OCI-M2 (cell line): ENCODE measurements around the gene SETD1B.

ENCODE experiments used
- DNase-seq: peaks from one replicate; lab custom pipeline; 2025; ENCODE audit not compliant: unreplicated experiment; lab: John Stamatoyannopoulos, UW

Gene SETD1B

DNA sequence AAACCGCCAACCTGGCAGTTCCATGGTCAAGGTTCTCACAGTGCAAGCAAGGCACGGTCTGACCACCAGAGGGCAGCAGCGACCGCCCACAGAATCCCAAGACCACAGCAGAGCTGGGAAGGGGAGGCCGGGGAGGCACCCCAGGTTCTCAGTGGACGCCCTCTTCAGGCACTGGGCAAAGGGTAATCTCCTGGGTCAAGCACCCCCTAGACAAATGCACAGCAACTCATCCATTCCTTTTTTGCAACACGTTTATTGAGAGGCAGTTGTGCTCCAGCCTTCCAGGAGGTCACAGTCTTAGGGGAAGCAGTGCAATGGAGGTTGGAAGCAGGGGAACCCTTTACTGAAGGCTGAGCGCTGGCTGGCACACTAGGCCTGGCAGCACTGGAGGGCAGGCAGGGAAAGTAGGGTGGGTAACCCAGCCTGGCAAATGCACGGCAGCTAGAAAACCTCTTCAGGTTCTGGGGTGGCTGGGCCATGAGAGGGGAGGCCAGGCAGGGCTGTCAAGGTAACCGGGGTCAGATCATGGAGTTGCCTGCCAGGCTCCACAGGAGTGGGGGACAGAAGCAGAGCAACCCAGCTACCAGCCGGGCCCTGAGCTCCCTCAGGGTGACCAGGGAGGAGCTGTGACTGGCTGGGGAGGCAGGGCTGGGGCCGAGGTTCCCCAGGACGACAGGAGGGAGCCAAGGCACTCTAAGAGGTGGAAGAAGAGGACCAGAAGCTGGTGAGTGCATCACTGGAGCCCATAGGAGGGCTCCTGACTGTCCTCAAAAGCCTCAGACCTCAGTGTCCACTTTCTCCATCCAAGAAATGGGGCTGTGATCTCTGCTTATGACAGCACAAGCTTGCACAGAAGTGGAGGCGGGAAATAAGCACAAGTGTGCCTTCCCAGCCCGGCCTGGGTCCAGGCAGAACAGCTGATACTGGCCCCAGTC lies 8.5 kb upstream of the SETD1B start:
- DNase-seq: no peak

DNA sequence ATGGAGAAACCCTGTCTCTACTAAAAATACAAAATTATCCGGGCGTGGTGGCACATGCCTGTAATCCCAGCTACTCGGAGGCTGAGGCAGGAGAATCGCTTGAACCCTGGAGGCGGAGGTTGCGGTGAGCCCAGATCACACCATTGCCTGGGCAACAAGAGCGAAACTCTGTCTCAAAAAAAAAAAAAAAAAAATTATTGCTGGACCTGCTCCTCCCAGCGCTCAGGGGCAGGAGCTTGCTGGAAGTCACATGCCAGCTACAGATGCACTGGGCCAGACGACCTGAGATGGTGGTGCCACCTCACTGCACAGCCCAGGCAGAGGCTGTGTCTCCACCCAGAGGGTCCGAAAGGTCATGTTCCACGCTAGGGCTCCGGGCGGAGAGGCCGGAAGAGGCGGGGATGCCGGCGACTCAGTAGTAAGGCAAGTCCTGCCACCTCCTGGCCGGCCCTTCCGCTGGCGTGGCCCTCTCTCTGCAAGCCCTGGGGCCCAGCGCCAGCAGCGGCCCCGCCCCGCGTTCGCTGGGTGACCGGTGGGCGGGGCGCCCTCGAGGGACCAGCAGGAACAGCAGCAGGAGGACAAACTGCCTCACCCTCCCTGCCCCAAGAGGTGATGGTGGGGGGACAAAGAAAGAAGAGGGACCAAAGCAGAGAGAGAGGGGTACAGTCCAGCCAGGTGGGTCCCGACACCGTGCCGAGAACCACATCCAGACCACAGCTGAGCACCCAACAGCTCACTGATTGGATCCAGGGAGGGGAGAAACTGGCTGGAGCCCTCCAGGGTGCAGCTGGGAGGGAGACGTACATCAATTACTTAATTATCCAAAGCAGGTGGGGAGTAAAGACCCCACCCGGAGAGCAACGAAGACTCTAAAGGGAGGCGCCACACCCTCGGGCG lies 6.7 kb upstream of the SETD1B start:
- no peak for DNase-seq

DNA sequence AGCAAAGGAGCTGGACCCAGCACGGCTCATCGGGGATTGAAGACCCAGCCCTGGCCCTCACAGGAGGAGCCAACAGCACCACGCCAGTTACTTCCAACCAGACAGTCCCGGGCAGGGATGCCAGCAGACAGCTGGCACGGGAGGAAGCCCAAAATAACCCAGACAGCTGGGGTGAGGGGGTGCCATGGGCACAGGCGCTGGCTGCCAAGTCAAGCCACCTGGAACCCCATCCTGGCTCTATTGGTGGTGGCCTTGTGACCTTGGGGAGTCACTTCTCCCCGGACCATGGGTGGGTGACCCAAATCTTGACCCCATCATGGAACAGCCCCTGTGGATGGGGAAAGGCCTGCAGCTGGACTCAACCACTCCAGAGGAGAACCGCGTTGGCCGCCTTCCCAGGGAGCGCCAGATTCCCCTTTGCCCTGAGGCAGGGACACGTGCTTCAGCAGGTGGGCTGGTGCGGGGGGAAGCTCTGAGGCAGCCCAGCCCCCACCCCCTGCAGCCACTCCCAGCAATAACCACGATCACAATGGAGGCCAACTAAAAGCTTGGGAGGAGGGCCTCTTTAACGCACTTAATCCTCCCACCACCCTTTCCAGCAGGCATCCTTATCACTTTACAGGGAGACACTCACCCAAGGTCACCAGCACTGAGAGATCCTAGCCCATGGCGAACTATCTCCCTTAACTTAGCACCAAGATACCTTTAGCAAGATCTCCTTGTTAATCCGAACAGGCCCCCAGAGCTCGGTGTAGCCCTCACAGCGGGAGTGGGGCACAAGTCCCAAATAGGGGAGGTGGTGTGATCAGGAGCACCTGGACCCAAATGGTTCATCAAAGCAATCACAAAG lies 5.6 kb upstream of the SETD1B start:
- DNase-seq: no peak

DNA sequence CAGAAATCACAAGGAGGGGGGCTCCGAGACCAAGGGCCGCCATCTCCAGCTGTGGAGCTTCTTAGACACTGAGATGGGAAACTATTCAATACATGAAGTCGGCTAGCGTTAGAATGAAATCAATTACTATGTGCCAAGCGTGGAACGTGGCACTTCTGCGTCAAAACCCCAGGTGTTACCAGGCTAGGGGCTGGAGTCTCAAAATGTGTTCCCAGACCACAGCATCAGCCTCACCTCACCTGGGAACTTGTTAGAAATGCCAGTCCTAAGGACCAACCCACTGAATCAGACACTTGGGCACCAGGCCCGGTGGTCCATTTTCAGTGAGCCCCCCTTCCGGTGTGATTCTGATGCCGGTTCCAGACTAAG lies 5.0 kb upstream of the SETD1B start:
- DNase-seq: no peak

DNA sequence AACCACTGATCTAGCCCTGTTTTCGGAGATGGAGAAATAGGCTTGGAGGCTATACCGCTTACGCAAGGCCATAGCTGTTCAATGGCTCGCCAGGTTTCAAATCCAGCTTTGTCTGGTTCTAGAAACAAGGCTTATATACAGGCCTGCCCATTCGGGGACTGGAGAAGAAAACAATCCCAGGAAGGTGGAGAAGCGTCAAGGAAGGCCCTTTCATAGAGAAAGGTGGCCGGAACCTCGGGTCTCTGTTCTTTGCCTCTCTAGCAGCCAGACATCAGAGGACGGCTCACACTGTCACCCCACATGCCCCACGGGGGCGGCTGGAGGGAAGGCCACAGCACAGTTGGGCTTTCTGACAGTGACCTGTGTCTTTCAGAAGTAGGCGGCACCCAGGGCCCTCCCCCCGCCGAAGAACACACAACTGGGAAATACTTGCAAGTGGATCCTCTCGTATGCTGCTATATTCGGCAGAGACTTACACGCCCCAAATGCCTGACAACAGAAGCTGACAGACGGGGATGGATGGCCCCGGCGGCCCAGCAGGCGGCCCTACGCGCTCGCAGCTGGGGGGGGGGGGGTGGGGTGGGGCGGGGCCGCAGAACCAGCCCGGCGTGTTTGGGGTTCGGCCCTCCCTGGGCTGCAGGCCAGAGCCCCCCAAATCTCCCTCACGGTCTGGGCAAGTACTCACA lies 4.5 kb upstream of the SETD1B start:
- no peak for DNase-seq

GRCh38 chr12:121799842-121800693 lies 3.7 kb upstream of the SETD1B start:
- DNase-seq: no peak

GRCh38 chr12:121800694-121801594 lies 2.9 kb upstream of the SETD1B start:
- DNase-seq: no peak

- no peak for DNase-seq
These were observed 2.0 kb upstream of the SETD1B start for GRCh38 chr12:121801595-121802484.

DNA sequence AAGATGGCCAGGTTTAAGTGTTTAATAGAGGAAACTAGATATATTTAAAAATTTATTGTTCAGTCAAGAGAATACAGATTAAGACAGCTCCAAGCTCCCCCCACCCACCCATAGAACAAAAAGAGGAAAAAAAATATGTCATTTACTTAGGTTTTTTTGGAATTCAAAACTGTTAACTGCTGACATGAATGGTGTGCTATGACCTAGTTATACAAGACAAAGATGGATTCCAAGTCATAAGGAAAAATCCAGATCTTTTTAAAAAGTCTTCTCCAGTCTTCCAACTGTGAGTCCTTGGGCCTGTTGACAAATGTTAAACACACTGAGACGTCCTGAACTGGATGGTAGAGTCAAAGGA lies 1.3 kb upstream of the SETD1B start:
- DNase-seq: peak; percentile 83

DNA sequence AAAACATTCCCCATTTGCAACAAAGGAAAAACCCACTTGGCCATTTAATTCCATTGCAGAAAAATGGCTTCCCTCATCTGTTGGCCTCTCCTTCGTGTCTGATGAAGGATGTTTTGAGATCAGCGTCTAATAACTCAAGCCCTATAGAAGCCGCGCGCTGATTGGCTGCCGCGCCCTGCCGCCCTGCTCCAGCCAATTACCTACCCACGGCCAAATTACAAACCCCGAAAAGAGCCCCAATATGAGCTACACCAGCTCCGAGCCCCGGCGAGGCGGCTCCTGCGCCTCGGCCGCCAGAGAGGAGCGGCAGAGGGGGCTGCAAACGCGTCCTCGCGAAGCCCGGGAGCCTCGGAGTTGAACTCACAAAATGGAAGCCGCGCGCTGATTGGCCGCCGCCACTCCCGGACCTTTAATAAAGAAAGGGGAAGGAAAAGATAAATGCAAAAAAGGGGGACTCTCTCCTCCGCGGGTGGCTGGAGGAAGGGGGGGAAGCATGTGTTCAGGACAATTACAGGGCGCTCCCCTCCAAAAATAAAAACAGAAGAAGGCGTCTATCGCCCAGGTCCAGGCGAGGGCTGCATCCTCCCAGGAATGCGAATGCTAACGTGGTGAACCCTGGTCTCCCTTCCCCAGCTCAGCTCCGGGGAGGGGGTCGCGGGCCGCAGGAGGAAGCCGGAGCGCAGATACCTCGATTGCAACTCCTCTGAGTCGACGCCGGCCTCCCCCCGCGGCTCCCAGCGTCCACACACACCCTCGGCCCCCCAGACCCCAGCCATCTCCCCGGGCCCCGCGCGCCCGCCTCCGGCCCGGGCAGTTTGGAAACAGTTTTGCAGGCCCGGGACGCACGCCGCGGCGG lies 738 bp upstream of the SETD1B start:
- DNase-seq: peak; percentile 83

DNA sequence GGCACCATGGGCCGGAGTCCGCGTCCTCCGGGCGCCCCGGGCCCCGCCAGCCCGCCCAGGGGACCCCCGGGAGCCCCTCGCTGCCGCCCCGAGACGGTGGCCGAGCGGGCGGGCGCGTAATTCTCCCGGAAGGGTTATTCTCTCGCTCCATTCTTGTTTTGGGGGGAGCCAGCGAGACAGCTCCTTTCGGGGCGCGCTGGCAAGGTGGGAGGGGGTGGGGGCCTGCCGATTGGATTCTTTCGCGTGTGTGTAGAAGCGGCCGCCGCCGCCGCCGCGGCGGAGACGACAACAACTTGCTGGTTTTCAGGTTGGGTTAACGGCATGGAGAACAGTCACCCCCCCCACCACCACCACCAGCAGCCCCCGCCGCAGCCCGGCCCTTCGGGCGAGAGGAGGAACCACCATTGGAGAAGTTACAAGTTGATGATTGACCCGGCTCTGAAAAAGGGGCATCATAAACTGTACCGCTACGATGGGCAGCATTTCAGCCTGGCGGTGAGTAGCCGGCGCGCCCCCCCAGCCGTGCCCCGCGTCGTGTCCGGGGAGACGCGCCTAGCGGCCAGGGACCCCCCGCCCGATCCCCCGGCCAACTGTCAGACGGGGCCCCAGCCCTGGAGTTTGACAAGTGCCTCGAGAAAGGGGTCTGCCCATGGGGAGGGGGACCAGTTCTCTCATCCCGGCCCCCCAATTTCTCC lies 755 bp downstream of the SETD1B start:
- DNase-seq: no peak

- DNase-seq: no peak
These were observed 1.6 kb downstream of the SETD1B start for GRCh38 chr12:121805171-121806008.

- DNase-seq: no peak
These were observed 2.3 kb downstream of the SETD1B start for GRCh38 chr12:121806009-121806545.

DNA sequence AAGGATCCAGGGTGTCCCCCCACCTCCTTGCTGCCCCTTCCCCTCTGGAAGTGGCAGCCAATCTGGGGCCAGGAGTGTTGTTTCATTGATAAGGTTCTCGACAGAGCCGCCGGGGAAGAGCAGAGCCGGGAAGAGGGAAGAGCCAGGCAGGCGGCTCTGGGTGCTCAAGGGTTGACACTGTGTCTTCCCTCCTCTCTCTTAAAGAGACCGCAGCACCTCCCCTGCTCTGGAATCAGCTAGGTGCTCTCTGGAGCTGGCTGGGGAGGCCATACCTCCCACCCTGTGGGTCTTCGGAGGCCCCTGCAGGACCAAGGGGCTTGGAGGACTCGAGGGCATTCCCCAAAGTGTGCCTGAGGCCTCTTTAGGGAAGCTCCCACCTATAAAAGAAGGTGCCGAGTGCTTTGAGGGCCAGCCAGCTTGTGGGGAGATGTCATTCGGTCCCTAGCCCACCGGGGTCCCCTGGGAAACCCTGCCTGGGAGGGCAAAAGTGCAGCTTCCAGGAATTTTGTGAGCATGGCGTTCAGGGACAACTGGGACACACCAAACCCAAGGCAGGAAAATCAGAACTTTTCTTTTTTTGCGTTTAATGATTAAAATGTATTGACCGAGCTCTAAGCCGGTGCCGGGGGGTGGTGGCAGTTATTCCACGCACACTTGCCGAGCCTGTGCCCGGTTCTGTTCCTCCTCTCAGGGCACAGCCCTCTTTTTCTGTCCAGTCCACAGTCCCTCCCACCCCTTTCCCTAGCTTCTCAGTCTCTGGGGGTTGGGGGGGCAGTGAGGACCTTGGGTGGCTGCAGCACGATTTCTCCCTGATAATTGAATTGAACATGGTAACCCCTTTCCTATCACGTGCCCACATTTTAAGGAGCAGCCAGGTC lies 3.0 kb downstream of the SETD1B start:
- no peak for DNase-seq
